IgD-negative memory B cell (primary cell): ENCODE results near the gene BAHCC1. TPM values are rescaled to one million over a fixed set of nuclear protein-coding genes. Genes with fewer than 3 reads are reported as not detected.
A peak's percentile ranks its signal among the peaks of the same experiment; 100 is the strongest.
"Not testable (repeated sequence)": the region's sequence is repeated elsewhere in the genome, so short reads cannot be mapped to it uniquely, and the experiment has no call there.

ENCODE experiments used
- H3K27ac Mint-ChIP-seq, 3 donors: one replicate each; pipeline ENCODE4 v1.8.0; 2020 to 2022; ENCODE audit warnings: mild to moderate bottlenecking in 3 of 3, mixed read lengths in 3 of 3, moderate library complexity in 1 of 3
- H3K27me3 Mint-ChIP-seq: one replicate; pipeline ENCODE4 v1.8.0; 2021; ENCODE audit warnings: mixed read lengths
- H3K36me3 Mint-ChIP-seq: one replicate; pipeline ENCODE4 v1.8.0; 2020; ENCODE audit warnings: mild to moderate bottlenecking, mixed read lengths
- H3K4me1 Mint-ChIP-seq, 3 donors: one replicate each; pipeline ENCODE4 v1.8.0; 2020 to 2022; ENCODE audit warnings: mixed read lengths in 3 of 3, mild to moderate bottlenecking in 1 of 3
- H3K4me3 Mint-ChIP-seq, 4 donors: one replicate each; pipeline ENCODE4 v1.8.0; 2020 to 2022; ENCODE audit warnings: mild to moderate bottlenecking in 4 of 4, mixed read lengths in 4 of 4, moderate library complexity in 3 of 4
- H3K9me3 Mint-ChIP-seq, 3 donors: one replicate each; pipeline ENCODE4 v1.8.0; 2020 to 2021; ENCODE audit warnings: mixed read lengths in 3 of 3, mild to moderate bottlenecking in 1 of 3
- polyA plus RNA-seq: library from polyadenylated mRNA; unstranded; fragments of 300-500 nt; fragmentation: Illumina TruSeq; gene quantifications from one replicate; pipeline ENCODE4 v1.2.3, GENCODE V29; 2021

Gene BAHCC1
- polyA plus RNA-seq, 1 donor from 2014 or later, result not detected

DNA sequence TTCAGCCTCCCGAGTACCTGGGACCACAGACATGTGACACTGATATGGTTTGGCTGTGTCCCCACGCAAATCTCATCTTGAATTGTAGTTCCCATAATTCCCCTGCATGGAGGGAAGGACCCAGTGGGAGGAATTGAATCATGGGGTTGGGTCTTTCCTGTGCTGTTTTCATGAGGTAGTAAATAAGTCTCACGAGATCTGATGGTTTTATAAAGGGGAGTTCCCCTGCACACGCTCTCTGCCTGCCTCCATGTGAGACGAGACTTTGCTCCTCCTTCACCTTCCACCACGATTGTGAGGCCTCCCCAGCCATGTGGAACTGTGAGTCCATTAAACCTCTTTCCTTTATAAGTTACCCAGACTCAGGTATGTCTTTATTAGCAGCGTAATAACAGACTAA, 33.3 kb upstream of the BAHCC1 start:
- peaks cover 45% of the 10 kb centered on the region for H3K27me3 Mint-ChIP-seq
- peaks cover 0 to 12% (median 2%) of the 10 kb centered on the region in 3 donors for H3K4me1 Mint-ChIP-seq
- H3K9me3 Mint-ChIP-seq, H3K36me3 Mint-ChIP-seq, H3K4me3 Mint-ChIP-seq: not testable (repeated sequence)
- H3K27ac Mint-ChIP-seq, result peak overlapping the region in 1 of 3 donors; percentile 78

GRCh38 chr17:81364278-81365147, 30.7 kb upstream of the BAHCC1 start:
- Mint-ChIP-seq H3K4me3 (no peak overlapping the region), H3K27me3 (peaks cover 44% of the 10 kb centered on the region), H3K27ac (no peak overlapping the region), H3K36me3 (no peaks in the 10 kb centered on the region), H3K9me3 (no peaks in the 10 kb centered on the region), H3K4me1 (peaks cover 0 to 12% (median 2%) of the 10 kb centered on the region in 3 donors)

DNA sequence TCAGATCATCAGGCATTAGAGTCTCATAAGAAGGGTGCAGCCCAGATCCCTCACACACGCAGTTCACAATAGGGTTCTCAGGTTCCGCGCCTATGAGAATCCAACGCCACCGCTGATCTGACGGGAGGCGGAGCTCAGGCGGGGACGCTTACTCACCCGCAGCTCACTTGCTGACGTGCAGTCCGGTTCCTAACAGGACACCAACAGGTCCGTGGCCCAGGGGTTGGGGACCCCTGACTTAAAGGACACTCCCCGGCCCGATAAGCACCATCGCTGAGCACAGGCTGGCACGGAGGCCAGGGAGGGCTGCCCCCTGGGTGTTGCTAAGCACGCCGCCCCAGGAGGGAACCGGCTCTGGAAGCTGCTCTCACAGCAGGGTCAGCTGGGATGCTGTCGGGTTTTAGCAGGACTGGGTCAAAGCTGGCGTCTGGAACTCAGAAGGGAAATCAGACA, 30.1 kb upstream of the BAHCC1 start:
- Mint-ChIP-seq H3K27me3 (peaks cover 44% of the 10 kb centered on the region), H3K9me3 (no peaks in the 10 kb centered on the region), H3K4me3 (no peak overlapping the region), H3K27ac (peak overlapping the region in 1 of 3 donors; percentile 54), H3K36me3 (no peaks in the 10 kb centered on the region), H3K4me1 (peaks cover 0 to 12% (median 2%) of the 10 kb centered on the region in 3 donors)

GRCh38 chr17:81365601-81366585, 29.4 kb upstream of the BAHCC1 start:
- H3K4me3 Mint-ChIP-seq, result peak overlapping the region in 2 of 4 donors; percentile 54 to 71
- peaks cover 0 to 12% (median 2%) of the 10 kb centered on the region in 3 donors for H3K4me1 Mint-ChIP-seq
- no peaks in the 10 kb centered on the region for H3K9me3 Mint-ChIP-seq
- H3K27ac Mint-ChIP-seq, result peak overlapping the region in 2 of 3 donors; percentile 43 to 54
- H3K36me3 Mint-ChIP-seq, result no peaks in the 10 kb centered on the region
- peaks cover 42% of the 10 kb centered on the region for H3K27me3 Mint-ChIP-seq

DNA sequence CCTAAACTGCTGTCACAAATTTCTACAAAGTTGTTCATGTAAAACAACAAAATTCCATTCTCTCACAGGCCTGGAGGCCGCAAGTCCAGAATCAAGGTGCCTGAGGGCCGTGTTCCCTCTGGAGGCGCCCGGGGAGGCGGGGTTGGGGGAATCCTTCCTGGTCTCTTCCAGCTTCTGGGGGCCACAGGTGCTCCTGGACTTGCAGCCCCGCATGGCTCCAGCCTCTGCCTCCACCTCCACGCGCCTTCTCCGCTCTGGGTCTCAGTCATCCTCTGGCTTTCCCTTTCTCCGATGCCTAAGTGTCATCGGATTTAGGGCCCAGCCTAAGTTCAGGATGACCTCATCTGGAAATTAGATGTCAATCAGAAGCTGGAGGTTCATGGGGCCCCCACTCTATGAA, 28.6 kb upstream of the BAHCC1 start:
- Mint-ChIP-seq H3K27me3 (peaks cover 42% of the 10 kb centered on the region), H3K9me3 (no peaks in the 10 kb centered on the region), H3K36me3 (no peaks in the 10 kb centered on the region), H3K4me3 (peak overlapping the region in 1 of 4 donors; percentile 68), H3K4me1 (peaks cover 0 to 12% (median 2%) of the 10 kb centered on the region in 3 donors), H3K27ac (no peak overlapping the region)

- Mint-ChIP-seq H3K9me3 (no peaks in the 10 kb centered on the region), H3K36me3 (no peaks in the 10 kb centered on the region), H3K27ac (no peak overlapping the region), H3K4me1 (peaks cover 0 to 12% (median 2%) of the 10 kb centered on the region in 3 donors), H3K27me3 (peaks cover 42% of the 10 kb centered on the region), H3K4me3 (no peak overlapping the region)
Measured at GRCh38 chr17:81367171-81367570, 28.1 kb upstream of the BAHCC1 start.

DNA sequence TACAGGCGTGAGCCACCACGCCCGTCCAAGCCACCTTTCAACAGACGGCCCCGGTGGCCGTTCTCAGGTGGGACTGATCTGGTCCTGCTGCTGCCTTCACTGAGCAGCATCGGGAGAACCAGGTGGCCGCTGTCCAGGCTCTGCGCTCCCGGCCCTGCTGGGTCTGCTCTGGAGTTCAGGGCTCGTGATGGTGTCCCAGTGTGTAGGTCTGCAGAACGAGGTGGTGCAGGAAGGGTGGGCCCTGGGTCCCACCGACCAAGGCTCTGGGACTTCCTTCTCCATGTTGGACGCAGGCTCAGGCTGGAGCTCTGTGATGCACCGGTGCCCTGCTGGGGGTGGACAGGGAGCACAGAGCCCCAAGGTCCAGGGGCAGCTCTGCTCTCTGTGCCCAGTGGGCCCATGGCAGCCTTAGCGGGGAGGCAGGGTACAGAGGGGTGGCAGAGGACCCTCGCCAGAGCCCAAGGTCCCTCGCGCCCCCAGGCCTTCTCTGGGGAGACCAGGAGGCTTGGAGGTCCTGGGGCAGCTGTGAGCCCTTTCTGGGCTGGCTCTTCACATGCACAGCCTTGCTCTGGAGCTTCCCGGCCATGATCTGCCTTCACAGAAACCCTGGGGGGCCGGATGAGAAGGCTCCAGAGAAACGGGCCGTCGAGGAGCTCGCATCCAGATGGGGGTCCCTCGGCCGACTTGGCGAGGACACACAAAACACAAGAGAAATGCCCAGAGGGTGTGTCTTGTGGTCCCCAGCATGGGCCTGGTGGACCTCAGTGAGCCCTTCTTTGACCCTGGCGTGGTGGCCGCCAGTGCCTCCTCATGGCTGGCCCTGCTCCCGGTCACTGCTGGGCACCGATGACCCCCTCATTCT, 26.9 kb upstream of the BAHCC1 start:
- no peak overlapping the region for H3K4me3 Mint-ChIP-seq
- H3K27ac Mint-ChIP-seq, result no peak overlapping the region
- peaks cover 41% of the 10 kb centered on the region for H3K27me3 Mint-ChIP-seq
- H3K9me3 Mint-ChIP-seq, result no peaks in the 10 kb centered on the region
- peaks cover 0 to 12% (median 2%) of the 10 kb centered on the region in 3 donors for H3K4me1 Mint-ChIP-seq
- no peaks in the 10 kb centered on the region for H3K36me3 Mint-ChIP-seq

DNA sequence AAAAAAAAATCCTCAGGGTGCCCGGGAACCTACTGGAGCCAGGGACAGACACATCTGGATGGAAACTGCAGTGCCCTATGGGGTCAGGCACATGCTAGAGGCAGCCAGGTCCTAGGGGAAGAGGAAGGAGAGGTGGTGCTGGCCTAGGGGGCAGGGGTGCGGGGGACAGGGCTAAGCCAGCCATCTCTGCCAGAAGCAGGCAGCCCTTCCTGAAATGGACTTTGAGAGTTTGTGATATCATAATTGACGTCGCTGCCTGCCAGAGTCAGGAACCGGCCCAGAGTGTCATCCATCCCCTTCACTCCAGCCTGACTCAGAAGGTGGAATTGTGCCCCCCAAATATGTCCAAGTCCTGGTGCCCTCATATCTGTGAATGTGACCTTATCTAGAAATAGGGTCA, 25.0 kb upstream of the BAHCC1 start:
- Mint-ChIP-seq H3K9me3 (no peaks in the 10 kb centered on the region), H3K4me1 (peaks cover 0 to 11% (median 2%) of the 10 kb centered on the region in 3 donors), H3K27ac (no peak overlapping the region), H3K36me3 (no peaks in the 10 kb centered on the region), H3K27me3 (peaks cover 30% of the 10 kb centered on the region), H3K4me3 (no peak overlapping the region)

DNA sequence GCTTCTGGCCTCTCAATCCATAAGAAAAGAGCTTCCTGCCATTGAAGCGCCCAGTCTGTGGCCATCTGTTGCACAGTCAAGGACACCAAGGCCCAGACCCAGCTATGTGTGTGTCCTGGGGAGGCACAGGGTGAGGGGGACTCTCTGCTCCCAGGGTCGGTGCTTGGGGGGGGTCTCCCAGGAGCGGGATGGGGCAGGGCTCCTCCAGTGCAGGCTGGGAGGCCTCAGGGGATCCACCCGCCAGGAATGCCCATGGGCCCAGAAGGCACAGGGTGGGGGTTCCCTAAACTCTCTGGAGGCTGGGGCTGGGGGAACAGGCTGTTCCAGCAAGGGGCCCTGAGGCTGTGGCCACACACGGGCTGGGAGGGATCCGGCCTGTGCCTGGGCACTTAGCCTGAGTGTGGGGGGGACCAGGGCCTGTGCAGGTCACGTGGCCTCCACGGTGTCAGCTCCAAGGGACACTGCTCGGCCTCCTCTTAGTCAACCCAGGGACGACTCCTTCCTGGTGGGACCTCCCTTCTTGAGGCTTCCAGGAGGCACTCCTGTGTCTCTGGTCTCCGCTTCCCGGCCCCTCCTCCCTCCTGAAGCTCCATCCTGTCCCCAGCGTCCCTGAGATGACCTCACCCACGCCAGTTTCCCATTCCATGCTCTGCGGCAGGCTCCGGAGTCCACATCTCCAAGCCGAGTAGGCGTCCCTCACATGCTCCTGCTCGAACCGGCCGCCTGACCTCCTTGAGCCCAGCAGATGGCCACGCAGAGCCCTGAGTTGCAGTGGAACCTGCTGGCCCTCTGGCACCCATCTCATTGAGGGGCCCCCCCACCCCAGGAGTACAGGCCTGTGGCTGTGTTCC, 23.1 kb upstream of the BAHCC1 start:
- H3K27ac Mint-ChIP-seq, result no peak overlapping the region
- H3K27me3 Mint-ChIP-seq, result peaks cover 19% of the 10 kb centered on the region
- H3K9me3 Mint-ChIP-seq, result peaks cover 0 to 3% (median 2%) of the 10 kb centered on the region in 3 donors
- no peaks in the 10 kb centered on the region for H3K4me1 Mint-ChIP-seq
- H3K36me3 Mint-ChIP-seq, result no peaks in the 10 kb centered on the region
- H3K4me3 Mint-ChIP-seq, result no peak overlapping the region

- Mint-ChIP-seq H3K9me3 (peaks cover 0 to 3% (median 2%) of the 10 kb centered on the region in 3 donors), H3K27ac (no peak overlapping the region), H3K4me3 (no peak overlapping the region)
Measured at GRCh38 chr17:81373536-81374160, 21.6 kb upstream of the BAHCC1 start.

DNA sequence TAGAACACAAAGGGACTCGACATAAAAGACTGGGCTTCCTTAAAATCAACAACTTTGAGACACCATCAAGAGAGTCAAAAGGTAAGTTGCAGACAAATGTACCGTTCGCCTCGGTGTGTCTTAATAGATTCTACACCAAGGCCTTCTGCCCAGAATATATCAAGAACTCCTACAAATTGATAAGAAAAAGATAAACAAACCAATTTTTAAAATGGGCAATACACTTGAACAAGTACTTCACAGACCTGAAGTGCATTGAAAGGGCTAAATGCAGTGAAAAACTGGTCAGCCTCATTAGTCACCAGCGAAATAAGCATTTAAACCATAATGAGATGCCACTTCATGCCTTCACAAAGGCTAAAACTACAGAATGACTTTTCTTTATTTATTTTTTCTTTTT, 20.4 kb upstream of the BAHCC1 start:
- no peaks in the 10 kb centered on the region for H3K4me1 Mint-ChIP-seq
- no peak overlapping the region for H3K27ac Mint-ChIP-seq
- H3K27me3 Mint-ChIP-seq, result peaks cover 10% of the 10 kb centered on the region
- H3K9me3 Mint-ChIP-seq, result peaks cover 0 to 3% (median 2%) of the 10 kb centered on the region in 3 donors
- no peaks in the 10 kb centered on the region for H3K36me3 Mint-ChIP-seq
- H3K4me3 Mint-ChIP-seq, result no peak overlapping the region

More at GRCh38 chr17:81373536-81374160, 21.6 kb upstream of the BAHCC1 start:
- Mint-ChIP-seq H3K36me3 (no peaks in the 10 kb centered on the region), H3K27me3 (peaks cover 10% of the 10 kb centered on the region), H3K4me1 (no peaks in the 10 kb centered on the region)

- H3K9me3 Mint-ChIP-seq, result peaks cover 0 to 3% (median 2%) of the 10 kb centered on the region in 3 donors
- H3K27me3 Mint-ChIP-seq, result peaks cover 17% of the 10 kb centered on the region
- no peak overlapping the region for H3K4me3 Mint-ChIP-seq
- H3K4me1 Mint-ChIP-seq, result no peaks in the 10 kb centered on the region
- no peaks in the 10 kb centered on the region for H3K36me3 Mint-ChIP-seq
- no peak overlapping the region for H3K27ac Mint-ChIP-seq
Measured at GRCh38 chr17:81376946-81377714, 18.1 kb upstream of the BAHCC1 start.
